Measurements from ENCODE around the gene SETD3. TPM values are rescaled to one million over a fixed set of nuclear protein-coding genes. Genes with fewer than 3 reads are reported as not detected.

SETD3 gene
- polyA plus RNA-seq, 2 donors, result 15.4 to 25.2 TPM

DNA sequence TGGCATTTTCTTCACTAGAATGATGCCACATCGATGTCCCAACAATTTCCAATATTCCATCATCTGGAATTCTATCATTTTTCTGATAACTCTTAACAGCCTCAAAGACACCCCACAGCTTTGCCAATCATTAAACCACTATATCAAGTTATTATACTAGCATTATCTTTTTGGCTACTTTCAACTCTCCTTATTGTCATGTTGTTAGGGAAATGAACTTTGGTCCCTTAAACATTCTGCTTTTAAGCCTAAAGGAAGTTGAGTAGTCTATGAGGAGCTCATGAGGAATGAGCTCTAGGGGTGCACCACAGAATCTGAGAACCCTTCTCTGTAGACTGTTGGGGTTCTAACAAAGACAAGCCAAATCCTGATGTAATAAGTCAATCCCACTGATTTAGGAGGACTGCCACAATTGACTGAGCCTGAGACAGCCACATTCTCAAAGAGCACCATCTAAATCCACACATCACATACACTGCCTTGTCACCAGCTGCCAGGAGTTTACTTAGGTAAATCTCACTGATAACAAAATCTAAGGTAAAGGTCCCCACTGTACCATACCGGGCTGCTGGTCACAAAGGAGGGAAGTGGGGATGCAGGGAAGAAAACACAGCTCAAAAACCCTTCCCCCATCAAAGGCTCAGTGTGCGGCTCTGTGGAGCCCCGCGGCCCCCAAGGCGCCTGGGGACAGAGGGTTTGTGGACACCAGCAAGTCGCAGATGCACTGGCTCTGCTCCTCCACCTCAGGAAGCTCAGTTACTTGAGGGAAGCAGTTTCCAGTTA is 58.2 kb downstream of the SETD3 start:
- Histone ChIP-seq H3K36me3 (ENCODE audit: control insufficient read depth in 2 of 2, insufficient read depth in 2 of 2, low read length in 1 of 2) (peaks cover 0 to 12% of the 10 kb centered on the region in 2 donors), H3K4me3 (ENCODE audit: low read depth in 1 of 2, low read length in 2 of 2) (no peak overlapping the region), H3K9me3 (ENCODE audit: control insufficient read depth in 2 of 2, insufficient read depth in 1 of 2, low read depth in 1 of 2, low read length in 1 of 2) (no peaks in the 10 kb centered on the region), H3K27ac (ENCODE audit: low read depth in 2 of 2, low read length in 1 of 2) (no peak overlapping the region), H3K27me3 (ENCODE audit: control insufficient read depth in 1 of 2, insufficient read depth in 2 of 2, low read length in 2 of 2) (no peaks in the 10 kb centered on the region), H3K4me1 (ENCODE audit: control insufficient read depth in 2 of 2, insufficient read depth in 2 of 2, low read length in 1 of 2) (peaks cover 0 to 2% of the 10 kb centered on the region in 2 donors)
- 84 to 91% methylated on average over 7 of the region's 7 CpGs for WGBS, 2 donors

DNA sequence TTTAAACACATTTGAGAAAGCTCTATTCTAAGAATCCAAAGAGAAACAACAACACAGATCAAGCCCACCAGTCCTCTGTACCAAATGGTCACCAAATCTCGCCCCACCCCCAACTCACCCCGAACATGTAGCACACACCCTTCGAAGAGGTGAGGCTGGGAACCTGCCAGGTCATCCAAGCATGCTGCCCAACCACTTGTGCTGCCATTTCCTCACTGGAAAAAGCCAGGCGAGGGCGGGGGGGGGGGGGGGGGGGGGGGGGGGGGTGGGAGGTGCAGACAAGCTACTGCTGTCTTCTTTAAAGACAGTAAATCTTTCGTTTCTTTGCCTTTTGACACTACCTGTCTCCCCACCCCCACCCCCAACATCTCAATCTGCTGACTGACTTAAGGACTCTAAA is 59.9 kb downstream of the SETD3 start:
- H3K27ac ChIP-seq (ENCODE audit: low read depth in 2 of 2, low read length in 1 of 2), result no peak overlapping the region
- no peak overlapping the region for H3K4me3 ChIP-seq (ENCODE audit: low read depth in 1 of 2, low read length in 2 of 2)
- H3K4me1 ChIP-seq (ENCODE audit: control insufficient read depth in 2 of 2, insufficient read depth in 2 of 2, low read length in 1 of 2), result peaks cover 0 to 2% of the 10 kb centered on the region in 2 donors
- no peaks in the 10 kb centered on the region for H3K9me3 ChIP-seq (ENCODE audit: control insufficient read depth in 2 of 2, insufficient read depth in 1 of 2, low read depth in 1 of 2, low read length in 1 of 2)
- H3K36me3 ChIP-seq (ENCODE audit: control insufficient read depth in 2 of 2, insufficient read depth in 2 of 2, low read length in 1 of 2), result peaks cover 0 to 8% of the 10 kb centered on the region in 2 donors
- 49 to 56% methylated on average over 5 to 6 of the region's 6 CpGs for WGBS, 2 donors
- H3K27me3 ChIP-seq (ENCODE audit: control insufficient read depth in 1 of 2, insufficient read depth in 2 of 2, low read length in 2 of 2), result no peaks in the 10 kb centered on the region

DNA sequence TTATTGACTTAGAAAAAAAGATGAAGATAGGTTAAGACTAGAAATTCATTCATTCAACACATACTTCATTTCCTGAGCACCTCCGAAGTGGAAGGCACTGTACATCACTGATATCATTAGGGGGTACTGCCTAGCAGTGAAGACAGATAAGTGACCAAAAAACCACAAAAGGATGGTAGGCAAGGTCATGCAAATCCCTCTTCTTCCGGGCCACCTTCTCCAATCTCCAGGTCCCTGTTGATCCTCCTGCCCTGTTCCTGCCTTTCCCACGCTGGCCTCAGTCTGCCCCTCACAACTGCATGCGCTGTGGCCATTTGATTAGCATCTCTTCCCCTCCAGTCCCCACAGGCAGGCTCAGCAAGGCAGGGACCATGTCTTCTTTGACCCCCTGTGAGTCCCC is 60.8 kb downstream of the SETD3 start:
- Histone ChIP-seq H3K4me1 (ENCODE audit: control insufficient read depth in 2 of 2, insufficient read depth in 2 of 2, low read length in 1 of 2) (peaks cover 0 to 2% of the 10 kb centered on the region in 2 donors), H3K27me3 (ENCODE audit: control insufficient read depth in 1 of 2, insufficient read depth in 2 of 2, low read length in 2 of 2) (no peaks in the 10 kb centered on the region), H3K9me3 (ENCODE audit: control insufficient read depth in 2 of 2, insufficient read depth in 1 of 2, low read depth in 1 of 2, low read length in 1 of 2) (no peaks in the 10 kb centered on the region), H3K27ac (ENCODE audit: low read depth in 2 of 2, low read length in 1 of 2) (no peak overlapping the region), H3K36me3 (ENCODE audit: control insufficient read depth in 2 of 2, insufficient read depth in 2 of 2, low read length in 1 of 2) (peaks cover 0 to 8% of the 10 kb centered on the region in 2 donors), H3K4me3 (ENCODE audit: low read depth in 1 of 2, low read length in 2 of 2) (no peak overlapping the region)
- WGBS, 2 donors, result 95% methylated on average over 4 of the region's 4 CpGs

DNA sequence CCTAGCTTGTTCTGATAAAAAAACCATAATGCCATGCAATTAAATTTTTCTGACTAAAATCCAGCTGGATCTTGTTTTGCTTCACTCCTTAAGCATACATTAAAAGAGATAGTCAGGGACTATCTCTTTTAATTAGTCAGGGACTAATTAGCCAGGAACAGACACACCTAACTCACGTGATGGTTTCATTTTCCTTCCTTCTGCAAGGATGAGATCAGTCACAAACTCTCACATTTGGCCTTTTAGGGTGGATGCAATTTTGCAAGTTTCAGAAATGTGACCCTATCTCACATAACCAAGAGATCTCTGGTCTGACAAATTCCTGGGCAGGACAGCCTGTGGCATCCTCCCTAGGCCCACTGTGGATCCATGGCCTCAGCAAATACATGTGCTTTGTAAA is 62.4 kb downstream of the SETD3 start:
- Histone ChIP-seq H3K36me3 (ENCODE audit: control insufficient read depth in 2 of 2, insufficient read depth in 2 of 2, low read length in 1 of 2) (peaks cover 2 to 4% of the 10 kb centered on the region in 2 donors), H3K9me3 (ENCODE audit: control insufficient read depth in 2 of 2, insufficient read depth in 1 of 2, low read depth in 1 of 2, low read length in 1 of 2) (no peaks in the 10 kb centered on the region), H3K4me3 (ENCODE audit: low read depth in 1 of 2, low read length in 2 of 2) (no peak overlapping the region), H3K27me3 (ENCODE audit: control insufficient read depth in 1 of 2, insufficient read depth in 2 of 2, low read length in 2 of 2) (no peaks in the 10 kb centered on the region), H3K4me1 (ENCODE audit: control insufficient read depth in 2 of 2, insufficient read depth in 2 of 2, low read length in 1 of 2) (peaks cover 0 to 2% of the 10 kb centered on the region in 2 donors), H3K27ac (ENCODE audit: low read depth in 2 of 2, low read length in 1 of 2) (no peak overlapping the region)
- WGBS, 2 donors, result 40 to 64% methylated on average over 1 of the region's 1 CpG

DNA sequence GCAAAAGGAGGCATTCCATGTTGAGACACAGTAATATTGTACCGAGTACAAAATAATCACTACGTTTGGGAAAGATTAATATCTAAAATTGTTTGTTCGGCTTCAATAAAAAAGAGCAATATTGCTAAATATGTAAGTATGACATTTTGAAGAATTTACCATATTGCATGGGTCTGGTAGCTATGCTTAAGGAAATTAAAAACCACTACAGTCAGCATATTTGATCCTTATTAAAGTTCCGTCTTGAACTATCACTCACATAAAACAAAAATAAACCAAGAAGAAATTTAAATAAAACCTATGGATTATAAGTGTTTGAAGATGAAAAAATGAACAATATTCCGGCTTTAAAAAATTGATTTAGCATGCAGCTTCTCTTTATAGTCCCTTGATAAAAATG is 63.8 kb downstream of the SETD3 start:
- H3K27me3 ChIP-seq (ENCODE audit: control insufficient read depth in 1 of 2, insufficient read depth in 2 of 2, low read length in 2 of 2), result no peaks in the 10 kb centered on the region
- no peak overlapping the region for H3K4me3 ChIP-seq (ENCODE audit: low read depth in 1 of 2, low read length in 2 of 2)
- peaks cover 4 to 7% of the 10 kb centered on the region in 2 donors for H3K36me3 ChIP-seq (ENCODE audit: control insufficient read depth in 2 of 2, insufficient read depth in 2 of 2, low read length in 1 of 2)
- H3K4me1 ChIP-seq (ENCODE audit: control insufficient read depth in 2 of 2, insufficient read depth in 2 of 2, low read length in 1 of 2), result peaks cover 0 to 2% of the 10 kb centered on the region in 2 donors
- WGBS, 2 donors, result 94% methylated on average over 5 of the region's 5 CpGs
- no peak overlapping the region for H3K27ac ChIP-seq (ENCODE audit: low read depth in 2 of 2, low read length in 1 of 2)
- no peaks in the 10 kb centered on the region for H3K9me3 ChIP-seq (ENCODE audit: control insufficient read depth in 2 of 2, insufficient read depth in 1 of 2, low read depth in 1 of 2, low read length in 1 of 2)

DNA sequence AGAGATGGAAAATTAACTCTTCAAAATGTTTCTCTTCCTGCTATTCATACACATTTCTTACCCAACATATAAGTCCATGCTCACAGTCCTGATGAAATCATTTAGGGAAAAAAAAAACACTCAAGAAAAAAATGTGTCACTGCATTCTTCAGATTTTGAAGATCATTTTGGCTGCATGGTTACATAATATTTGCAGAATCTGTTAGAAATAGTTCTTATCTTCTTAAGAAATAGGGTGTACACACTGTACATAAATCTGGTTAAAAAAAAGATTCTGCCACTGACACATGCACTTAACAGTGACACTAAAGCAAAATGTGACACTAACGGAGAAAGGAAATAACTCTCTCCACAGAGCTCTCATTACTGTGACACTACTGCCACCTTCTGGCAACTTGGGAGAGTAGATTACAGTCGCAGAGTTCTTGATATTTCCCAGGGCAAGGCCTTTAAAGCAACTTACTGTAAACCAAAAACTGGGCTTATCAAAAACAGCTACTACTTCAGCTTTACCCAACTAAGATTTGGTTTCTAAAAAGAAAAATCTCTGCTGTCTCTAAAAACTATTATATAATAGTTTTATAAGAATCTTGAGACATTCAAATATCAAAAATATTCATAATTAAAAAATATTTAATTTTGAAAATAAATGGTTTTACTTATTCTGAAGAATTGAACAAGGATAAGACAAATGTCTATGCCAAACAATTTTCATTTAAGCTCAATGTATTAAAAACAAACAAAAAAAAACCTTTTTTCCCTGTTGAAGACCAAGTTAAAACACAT is 65.0 kb downstream of the SETD3 start:
- H3K27ac ChIP-seq (ENCODE audit: low read depth in 2 of 2, low read length in 1 of 2), result no peak overlapping the region
- peaks cover 4 to 7% of the 10 kb centered on the region in 2 donors for H3K36me3 ChIP-seq (ENCODE audit: control insufficient read depth in 2 of 2, insufficient read depth in 2 of 2, low read length in 1 of 2)
- WGBS, 2 donors, result 0 to 1% methylated on average over 2 of the region's 2 CpGs
- peaks cover 0 to 2% of the 10 kb centered on the region in 2 donors for H3K4me1 ChIP-seq (ENCODE audit: control insufficient read depth in 2 of 2, insufficient read depth in 2 of 2, low read length in 1 of 2)
- H3K27me3 ChIP-seq (ENCODE audit: control insufficient read depth in 1 of 2, insufficient read depth in 2 of 2, low read length in 2 of 2), result no peaks in the 10 kb centered on the region
- no peaks in the 10 kb centered on the region for H3K9me3 ChIP-seq (ENCODE audit: control insufficient read depth in 2 of 2, insufficient read depth in 1 of 2, low read depth in 1 of 2, low read length in 1 of 2)
- H3K4me3 ChIP-seq (ENCODE audit: low read depth in 1 of 2, low read length in 2 of 2), result no peak overlapping the region

DNA sequence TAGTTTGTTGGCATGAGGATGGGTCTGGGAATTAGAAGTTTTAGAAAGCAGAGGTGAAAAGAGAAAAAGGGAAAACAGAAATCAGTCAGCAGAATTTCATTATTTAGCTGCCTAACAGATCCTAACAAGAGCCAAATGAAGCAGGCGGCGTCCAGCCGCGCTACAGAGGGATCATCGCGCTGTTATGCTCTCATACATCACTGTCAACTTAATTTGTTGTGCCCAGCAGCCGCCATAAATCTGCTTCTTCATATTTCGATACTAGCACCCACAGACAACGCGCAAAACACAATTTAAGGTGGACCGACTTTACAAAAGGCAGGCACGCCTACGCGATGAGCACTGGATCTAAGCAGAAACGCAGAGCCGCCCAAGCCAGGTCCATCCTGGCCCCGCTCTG is 66.7 kb downstream of the SETD3 start:
- H3K27me3 ChIP-seq (ENCODE audit: control insufficient read depth in 1 of 2, insufficient read depth in 2 of 2, low read length in 2 of 2), result no peaks in the 10 kb centered on the region
- 89 to 90% methylated on average over 17 of the region's 17 CpGs for WGBS, 2 donors
- H3K4me1 ChIP-seq (ENCODE audit: control insufficient read depth in 2 of 2, insufficient read depth in 2 of 2, low read length in 1 of 2), result no peaks in the 10 kb centered on the region
- no peaks in the 10 kb centered on the region for H3K9me3 ChIP-seq (ENCODE audit: control insufficient read depth in 2 of 2, insufficient read depth in 1 of 2, low read depth in 1 of 2, low read length in 1 of 2)
- peaks cover 5 to 7% of the 10 kb centered on the region in 2 donors for H3K36me3 ChIP-seq (ENCODE audit: control insufficient read depth in 2 of 2, insufficient read depth in 2 of 2, low read length in 1 of 2)
- H3K27ac ChIP-seq (ENCODE audit: low read depth in 2 of 2, low read length in 1 of 2), result no peak overlapping the region
- no peak overlapping the region for H3K4me3 ChIP-seq (ENCODE audit: low read depth in 1 of 2, low read length in 2 of 2)

DNA sequence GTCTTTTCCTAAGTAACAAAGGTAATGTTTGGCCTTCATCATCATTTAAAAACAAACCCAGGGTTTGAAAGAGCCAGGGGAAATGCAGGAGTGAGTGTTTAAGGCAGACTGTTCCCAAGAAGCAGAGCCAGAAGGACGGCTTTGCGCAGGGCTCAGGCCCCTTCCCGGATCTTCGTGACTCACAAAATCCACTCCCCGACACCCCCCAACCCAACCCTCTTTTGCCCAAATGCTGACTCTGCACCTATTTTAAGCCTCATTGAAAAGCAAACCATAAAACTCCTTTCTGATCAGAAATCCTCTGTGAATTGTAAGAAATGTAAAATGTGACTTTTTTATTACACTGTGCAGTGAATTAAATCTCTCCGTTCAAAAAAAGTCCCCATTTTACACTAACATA is 67.5 kb downstream of the SETD3 start:
- Histone ChIP-seq H3K9me3 (ENCODE audit: control insufficient read depth in 2 of 2, insufficient read depth in 1 of 2, low read depth in 1 of 2, low read length in 1 of 2) (no peaks in the 10 kb centered on the region), H3K27me3 (ENCODE audit: control insufficient read depth in 1 of 2, insufficient read depth in 2 of 2, low read length in 2 of 2) (no peaks in the 10 kb centered on the region), H3K36me3 (ENCODE audit: control insufficient read depth in 2 of 2, insufficient read depth in 2 of 2, low read length in 1 of 2) (peaks cover 5 to 9% of the 10 kb centered on the region in 2 donors), H3K4me1 (ENCODE audit: control insufficient read depth in 2 of 2, insufficient read depth in 2 of 2, low read length in 1 of 2) (no peaks in the 10 kb centered on the region), H3K4me3 (ENCODE audit: low read depth in 1 of 2, low read length in 2 of 2) (no peak overlapping the region), H3K27ac (ENCODE audit: low read depth in 2 of 2, low read length in 1 of 2) (no peak overlapping the region)
- 85 to 89% methylated on average over 6 of the region's 6 CpGs for WGBS, 2 donors

DNA sequence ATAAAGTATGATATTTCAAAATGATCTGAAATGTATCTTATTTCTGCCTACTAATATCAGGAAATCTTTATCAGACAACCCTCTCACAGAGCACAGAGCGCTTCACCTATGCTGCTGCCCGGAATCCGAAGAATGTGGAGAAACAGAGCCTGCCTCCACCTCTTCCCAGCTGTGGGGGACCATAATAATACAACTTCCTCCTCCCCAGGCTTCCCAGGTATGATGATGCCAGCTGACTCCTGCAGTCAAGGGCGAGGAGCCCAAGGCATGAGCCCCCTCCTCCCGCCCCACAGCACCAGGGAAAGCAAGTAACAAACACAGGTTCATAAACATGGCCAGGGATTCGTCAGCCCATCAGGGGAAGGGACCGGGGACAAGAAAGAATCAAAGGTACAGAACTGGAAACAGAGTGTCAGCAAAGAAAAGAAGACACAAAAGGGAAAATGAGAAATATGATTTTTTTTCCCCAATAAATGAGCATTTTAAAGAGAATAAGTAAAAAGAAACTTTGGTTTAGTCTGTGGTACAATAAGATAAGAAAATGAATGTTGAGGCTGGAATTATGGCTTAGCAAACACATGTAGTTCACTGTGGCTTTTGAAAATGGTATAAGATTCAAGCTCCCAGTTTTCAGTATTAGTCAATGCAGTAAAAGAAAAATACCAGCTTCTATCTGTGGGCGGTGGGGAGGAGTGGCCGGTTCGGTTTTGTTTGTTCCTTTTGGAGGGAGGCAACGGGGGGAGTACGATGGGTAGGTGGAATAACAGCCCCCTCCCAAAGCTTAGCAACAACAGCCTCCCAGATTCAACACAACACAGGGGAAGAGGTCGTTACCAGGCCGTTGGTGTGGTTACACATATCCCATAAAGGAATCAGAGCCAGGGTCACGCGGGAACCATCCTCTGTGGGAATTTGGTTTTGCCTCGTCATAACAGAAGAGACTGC is 68.3 kb downstream of the SETD3 start:
- Histone ChIP-seq H3K36me3 (ENCODE audit: control insufficient read depth in 2 of 2, insufficient read depth in 2 of 2, low read length in 1 of 2) (peaks cover 5 to 9% of the 10 kb centered on the region in 2 donors), H3K9me3 (ENCODE audit: control insufficient read depth in 2 of 2, insufficient read depth in 1 of 2, low read depth in 1 of 2, low read length in 1 of 2) (no peaks in the 10 kb centered on the region), H3K27me3 (ENCODE audit: control insufficient read depth in 1 of 2, insufficient read depth in 2 of 2, low read length in 2 of 2) (no peaks in the 10 kb centered on the region), H3K4me1 (ENCODE audit: control insufficient read depth in 2 of 2, insufficient read depth in 2 of 2, low read length in 1 of 2) (no peaks in the 10 kb centered on the region), H3K27ac (ENCODE audit: low read depth in 2 of 2, low read length in 1 of 2) (no peak overlapping the region), H3K4me3 (ENCODE audit: low read depth in 1 of 2, low read length in 2 of 2) (no peak overlapping the region)
- 81 to 85% methylated on average over 17 of the region's 17 CpGs for WGBS, 2 donors
